GM12801 (cell line): ENCODE results near the gene PKP2.

Experiments
- TF ChIP-seq, protein P1 (sequence below): IDR thresholded peaks from one replicate; pipeline ENCODE4 v1.5.1; 2011; ENCODE audit warnings: control low read depth; ENCODE audit not compliant: insufficient read length; ENCODE audit errors: extremely low read depth

Gene PKP2

DNA sequence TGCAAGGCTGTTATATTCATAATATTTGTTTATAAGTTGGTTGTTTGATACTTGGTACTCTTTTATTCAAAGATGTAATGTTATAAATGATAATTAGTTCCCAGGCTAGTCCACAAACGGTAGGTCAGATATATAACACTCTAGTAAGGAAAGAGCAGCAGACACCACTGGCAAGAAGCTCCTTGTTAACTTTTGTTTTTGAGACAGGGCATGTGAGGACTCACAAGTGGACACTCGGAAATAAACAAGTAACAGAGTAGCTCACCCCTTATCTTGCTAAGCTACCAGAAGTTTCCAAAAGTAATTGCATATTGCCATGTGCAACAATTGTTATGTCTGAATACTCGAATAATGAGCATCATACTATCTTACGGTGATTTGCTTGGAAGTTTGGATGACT, 102.3 kb downstream of the PKP2 start:
- TF ChIP-seq, protein P1, sequence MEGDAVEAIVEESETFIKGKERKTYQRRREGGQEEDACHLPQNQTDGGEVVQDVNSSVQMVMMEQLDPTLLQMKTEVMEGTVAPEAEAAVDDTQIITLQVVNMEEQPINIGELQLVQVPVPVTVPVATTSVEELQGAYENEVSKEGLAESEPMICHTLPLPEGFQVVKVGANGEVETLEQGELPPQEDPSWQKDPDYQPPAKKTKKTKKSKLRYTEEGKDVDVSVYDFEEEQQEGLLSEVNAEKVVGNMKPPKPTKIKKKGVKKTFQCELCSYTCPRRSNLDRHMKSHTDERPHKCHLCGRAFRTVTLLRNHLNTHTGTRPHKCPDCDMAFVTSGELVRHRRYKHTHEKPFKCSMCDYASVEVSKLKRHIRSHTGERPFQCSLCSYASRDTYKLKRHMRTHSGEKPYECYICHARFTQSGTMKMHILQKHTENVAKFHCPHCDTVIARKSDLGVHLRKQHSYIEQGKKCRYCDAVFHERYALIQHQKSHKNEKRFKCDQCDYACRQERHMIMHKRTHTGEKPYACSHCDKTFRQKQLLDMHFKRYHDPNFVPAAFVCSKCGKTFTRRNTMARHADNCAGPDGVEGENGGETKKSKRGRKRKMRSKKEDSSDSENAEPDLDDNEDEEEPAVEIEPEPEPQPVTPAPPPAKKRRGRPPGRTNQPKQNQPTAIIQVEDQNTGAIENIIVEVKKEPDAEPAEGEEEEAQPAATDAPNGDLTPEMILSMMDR, result no peak

DNA sequence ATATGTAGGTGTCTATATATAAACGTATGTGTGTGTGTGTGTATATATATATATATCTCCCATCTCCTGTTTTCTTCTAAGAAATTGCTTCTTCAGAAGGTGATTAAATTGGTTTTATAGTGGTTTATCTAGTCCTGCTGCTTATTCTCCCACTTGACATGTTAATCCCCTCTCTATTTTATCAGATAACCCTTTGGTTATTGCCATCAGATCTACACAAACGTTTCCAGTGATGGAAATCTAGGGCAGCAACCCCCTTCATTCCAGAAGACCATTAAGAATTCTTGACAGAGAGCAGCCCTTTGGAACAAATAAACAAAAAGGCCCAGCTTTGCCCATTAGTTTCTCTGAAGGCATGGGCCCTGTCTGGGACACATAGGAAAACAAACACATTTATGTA, 106.7 kb downstream of the PKP2 start:
- TF ChIP-seq, protein P1, result no peak

DNA sequence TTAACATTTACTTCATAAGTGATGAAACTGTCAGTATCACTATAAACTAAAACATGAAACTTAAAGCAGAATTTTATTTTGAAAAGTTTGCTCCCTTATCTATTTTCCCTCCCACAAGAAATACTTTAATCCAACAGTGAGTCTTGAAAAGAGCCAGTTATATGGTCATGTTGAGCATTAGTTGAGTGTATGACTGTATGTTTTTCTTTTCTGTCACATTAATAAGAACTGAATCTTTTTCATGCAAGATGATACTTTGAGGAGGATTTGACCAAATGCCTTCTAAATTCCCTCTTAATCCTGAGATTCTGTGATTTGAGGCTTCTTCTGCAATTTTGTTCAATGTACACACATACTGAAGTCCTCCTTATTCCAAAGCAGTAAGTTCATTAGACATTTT, 107.1 kb downstream of the PKP2 start:
- TF ChIP-seq, protein P1, result no peak

DNA sequence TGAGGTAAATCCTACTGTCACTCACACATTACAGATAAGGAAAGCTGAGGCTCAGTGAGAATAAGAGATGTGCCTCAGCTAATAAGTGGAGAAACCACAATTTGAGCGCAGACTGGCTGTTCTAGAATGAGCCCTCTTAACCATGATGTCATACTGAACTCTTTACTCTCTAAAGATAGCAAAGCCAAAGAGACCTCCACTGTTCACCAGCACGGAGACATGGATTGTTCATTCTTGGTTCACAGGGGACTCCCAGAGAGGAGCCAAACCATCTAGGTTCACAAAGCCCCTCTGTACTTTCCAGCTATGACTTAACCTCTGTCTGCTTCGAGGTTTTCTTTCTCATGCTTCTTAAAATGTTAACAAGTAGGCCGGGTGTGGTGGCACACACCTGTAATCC, 108.2 kb downstream of the PKP2 start:
- TF ChIP-seq, protein P1, result no peak

DNA sequence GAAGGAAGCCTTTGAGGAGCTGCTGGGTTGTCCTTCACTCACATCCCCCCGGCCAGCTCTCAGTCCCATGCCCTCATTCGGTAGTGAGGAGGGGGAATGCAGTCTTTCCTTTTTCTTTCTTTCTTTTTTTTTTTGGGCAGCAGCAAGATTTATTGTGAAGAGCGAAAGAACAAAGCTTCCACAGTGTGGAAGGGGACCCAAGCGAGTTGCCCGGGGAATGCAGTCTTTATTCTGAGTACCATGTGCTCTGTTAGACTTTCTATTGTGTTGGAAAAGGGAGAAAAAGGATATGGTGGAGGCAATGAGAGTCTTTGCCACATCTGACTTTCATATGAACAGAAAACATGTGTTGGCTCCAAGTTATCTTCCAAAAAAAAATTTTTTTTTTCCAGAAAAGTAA, 111.0 kb downstream of the PKP2 start:
- TF ChIP-seq, protein P1, result no peak

DNA sequence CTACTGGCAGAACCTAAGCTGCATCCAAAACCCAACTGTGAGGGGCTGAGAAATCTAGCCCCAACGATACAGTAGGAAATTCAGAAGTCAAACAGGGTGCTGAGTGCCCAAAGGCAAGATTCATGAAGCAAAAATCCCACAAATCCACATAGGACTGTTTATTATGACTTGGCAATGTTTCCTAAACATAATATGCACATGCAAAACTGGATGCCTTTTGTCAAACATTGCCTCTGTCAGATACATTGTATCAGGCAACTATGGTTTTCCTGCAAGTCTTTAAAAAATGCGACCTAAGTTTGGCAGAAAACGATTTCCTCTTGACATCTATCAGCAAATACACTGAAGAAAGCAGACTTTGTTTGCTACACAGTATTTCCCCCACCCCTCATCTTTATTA, 113.5 kb downstream of the PKP2 start:
- TF ChIP-seq, protein P1, result no peak

DNA sequence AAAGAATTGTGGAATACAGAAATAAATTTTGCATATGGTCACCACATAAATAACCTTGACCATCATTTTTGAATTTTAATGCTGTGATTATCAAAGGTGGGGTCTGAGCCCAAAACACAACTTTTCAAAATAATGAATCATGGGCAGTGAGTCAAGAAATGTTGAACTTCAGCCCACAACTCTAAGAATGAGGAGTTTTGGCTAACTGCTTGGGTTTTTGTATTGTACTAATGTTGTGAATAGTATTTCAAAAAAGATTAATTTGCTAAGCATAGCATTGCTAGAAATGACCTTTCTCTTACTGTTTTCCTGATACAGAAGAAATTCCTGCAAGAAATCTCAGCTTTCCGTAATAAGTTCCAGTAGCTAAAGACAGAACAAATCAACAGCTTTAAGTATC, 116.5 kb downstream of the PKP2 start:
- TF ChIP-seq, protein P1, result no peak

DNA sequence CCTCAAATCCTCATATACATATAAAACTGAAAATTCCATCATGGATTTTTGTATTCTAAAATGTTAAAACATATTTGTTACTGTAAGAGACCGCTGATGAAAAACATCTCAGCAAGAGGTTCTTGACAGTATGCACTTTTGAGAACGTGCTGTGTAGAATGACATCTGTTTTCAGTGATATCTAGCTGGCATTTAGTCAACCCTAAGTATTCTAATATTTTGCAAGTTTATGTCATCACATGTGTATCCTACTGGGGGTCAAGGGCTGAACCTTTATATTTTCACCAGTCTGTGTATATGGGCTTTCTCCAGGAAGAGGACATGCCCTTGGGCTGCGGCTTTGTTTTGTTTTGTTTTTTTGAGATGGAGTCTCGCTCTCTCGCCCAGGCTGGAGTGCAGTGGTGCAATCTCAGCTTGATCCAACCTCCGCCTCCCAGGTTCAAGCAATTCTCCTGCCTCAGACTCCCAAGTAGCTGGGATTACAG, 118.8 kb downstream of the PKP2 start:
- TF ChIP-seq, protein P1, result no peak
